Activated T-helper 1 cell treated with anti-CD3 and anti-CD28 coated beads, Interleukin-12 subunit alpha, Interleukin-12 subunit beta, Interleukin-2, Interleukin-4 antibody, amounts not matched to agents 30 ng/mL and 10 ng/mL and 1 ng/mL, durations not matched to agents 14 hours and 24 hours and 36 hours (primary cell): ENCODE data around the gene AUTS2. TPM values are rescaled to one million over a fixed set of nuclear protein-coding genes. Genes with fewer than 3 reads are reported as not detected.

Experiments used
- DNase-seq: peaks from one replicate; pipeline ENCODE4 v3.0.0; 2021; ENCODE audit warnings: low spot score
- H3K27ac Mint-ChIP-seq: one replicate; pipeline ENCODE4 v1.8.0; 2021; ENCODE audit warnings: mild to moderate bottlenecking, mixed read lengths
- H3K27me3 Mint-ChIP-seq: one replicate; pipeline ENCODE4 v1.8.0; 2022; ENCODE audit warnings: mild to moderate bottlenecking, moderate library complexity, mixed read lengths; ENCODE audit not compliant: insufficient read depth
- H3K36me3 Mint-ChIP-seq: one replicate; pipeline ENCODE4 v1.8.0; 2021; ENCODE audit warnings: low read depth, mixed read lengths
- H3K4me1 Mint-ChIP-seq: one replicate; pipeline ENCODE4 v1.8.0; 2021; ENCODE audit warnings: low read depth, mixed read lengths
- H3K4me3 Mint-ChIP-seq: one replicate; pipeline ENCODE4 v1.8.0; 2021; ENCODE audit warnings: mild to moderate bottlenecking, moderate library complexity, mixed read lengths
- H3K9me3 Mint-ChIP-seq: one replicate; pipeline ENCODE4 v1.8.0; 2021; ENCODE audit warnings: mixed read lengths
- intact Hi-C: fragments of 100-400 bp; cut with micrococcal nuclease; formaldehyde crosslinking; loops from one replicate; pipeline ENCODE4 v1.15.1; 2024
- total RNA-seq: library from RNA; stranded (reverse); gene quantifications from 2 replicates; pipeline ENCODE4 v1.2.3, GENCODE V29; 2022

Gene AUTS2
- total RNA-seq, 1 donor from 2014 or later = 2.7 TPM

GRCh38 chr7:70616211-70616610, 1017.9 kb downstream of the AUTS2 start:
- H3K27me3 Mint-ChIP-seq = no peaks in the 10 kb centered on the region
- no peak overlapping the region for H3K4me3 Mint-ChIP-seq
- intact Hi-C loops = no loop called here

GRCh38 chr7:70616821-70617220, 1018.5 kb downstream of the AUTS2 start:
- Mint-ChIP-seq H3K4me1 (no peaks in the 10 kb centered on the region), H3K9me3 (no peaks in the 10 kb centered on the region), H3K27me3 (no peaks in the 10 kb centered on the region), H3K27ac (no peak overlapping the region), H3K36me3 (no peaks in the 10 kb centered on the region), H3K4me3 (no peak overlapping the region)
- DNase-seq = no peak
- intact Hi-C loops = no loop called here

More at GRCh38 chr7:70616211-70616610, 1017.9 kb downstream of the AUTS2 start:
- DNase-seq = no peak
- Mint-ChIP-seq H3K36me3 (no peaks in the 10 kb centered on the region), H3K27ac (no peak overlapping the region), H3K9me3 (no peaks in the 10 kb centered on the region), H3K4me1 (no peaks in the 10 kb centered on the region)

- no peaks in the 10 kb centered on the region for H3K4me1 Mint-ChIP-seq
- no peaks in the 10 kb centered on the region for H3K27me3 Mint-ChIP-seq
- H3K9me3 Mint-ChIP-seq = no peaks in the 10 kb centered on the region
- no peak overlapping the region for H3K27ac Mint-ChIP-seq
- no peaks in the 10 kb centered on the region for H3K36me3 Mint-ChIP-seq
- no peak overlapping the region for H3K4me3 Mint-ChIP-seq
- DNase-seq = no peak
- intact Hi-C loops = no loop called here
Observed at GRCh38 chr7:70618020-70618551, 1019.8 kb downstream of the AUTS2 start.

- no peaks in the 10 kb centered on the region for H3K9me3 Mint-ChIP-seq
- intact Hi-C loops = no loop called here
- no peak for DNase-seq
- no peaks in the 10 kb centered on the region for H3K4me1 Mint-ChIP-seq
- H3K4me3 Mint-ChIP-seq = no peak overlapping the region
- peaks cover 3% of the 10 kb centered on the region for H3K27me3 Mint-ChIP-seq
- H3K27ac Mint-ChIP-seq = no peak overlapping the region
- H3K36me3 Mint-ChIP-seq = no peaks in the 10 kb centered on the region
Observed at GRCh38 chr7:70619130-70619529, 1020.9 kb downstream of the AUTS2 start.

GRCh38 chr7:70619659-70620058, 1021.4 kb downstream of the AUTS2 start:
- no peak for DNase-seq
- Mint-ChIP-seq H3K9me3 (no peaks in the 10 kb centered on the region), H3K4me3 (no peak overlapping the region), H3K36me3 (no peaks in the 10 kb centered on the region), H3K4me1 (no peaks in the 10 kb centered on the region), H3K27ac (no peak overlapping the region), H3K27me3 (peaks cover 3% of the 10 kb centered on the region)
- intact Hi-C loops = no loop called here

- no peak for DNase-seq
- Mint-ChIP-seq H3K9me3 (no peaks in the 10 kb centered on the region), H3K4me1 (no peaks in the 10 kb centered on the region), H3K27me3 (peaks cover 3% of the 10 kb centered on the region), H3K36me3 (no peaks in the 10 kb centered on the region), H3K27ac (no peak overlapping the region), H3K4me3 (no peak overlapping the region)
- intact Hi-C loops = no loop called here
Observed at GRCh38 chr7:70620333-70621055, 1022.2 kb downstream of the AUTS2 start.

GRCh38 chr7:70621954-70622600, 1023.8 kb downstream of the AUTS2 start:
- Mint-ChIP-seq H3K27me3 (peaks cover 3% of the 10 kb centered on the region), H3K4me3 (no peak overlapping the region), H3K36me3 (no peaks in the 10 kb centered on the region), H3K4me1 (no peaks in the 10 kb centered on the region), H3K27ac (no peak overlapping the region), H3K9me3 (peaks cover 6% of the 10 kb centered on the region)
- intact Hi-C loops = no loop called here
- no peak for DNase-seq

GRCh38 chr7:70622936-70623335, 1024.7 kb downstream of the AUTS2 start:
- Mint-ChIP-seq H3K36me3 (no peaks in the 10 kb centered on the region), H3K27me3 (peaks cover 3% of the 10 kb centered on the region), H3K4me1 (no peaks in the 10 kb centered on the region), H3K27ac (no peak overlapping the region), H3K9me3 (peaks cover 6% of the 10 kb centered on the region), H3K4me3 (no peak overlapping the region)
- DNase-seq = no peak
- intact Hi-C loops = no loop called here

- peaks cover 3% of the 10 kb centered on the region for H3K27me3 Mint-ChIP-seq
- DNase-seq = no peak
- H3K36me3 Mint-ChIP-seq = no peaks in the 10 kb centered on the region
- H3K9me3 Mint-ChIP-seq = peaks cover 6% of the 10 kb centered on the region
- no peaks in the 10 kb centered on the region for H3K4me1 Mint-ChIP-seq
- no peak overlapping the region for H3K4me3 Mint-ChIP-seq
- H3K27ac Mint-ChIP-seq = no peak overlapping the region
- intact Hi-C loops = no loop called here
Observed at GRCh38 chr7:70624500-70625103, 1026.3 kb downstream of the AUTS2 start.

- DNase-seq = no peak
- intact Hi-C loops = no loop called here
- H3K4me3 Mint-ChIP-seq = no peak overlapping the region
- H3K9me3 Mint-ChIP-seq = peaks cover 6% of the 10 kb centered on the region
- no peaks in the 10 kb centered on the region for H3K4me1 Mint-ChIP-seq
- H3K27ac Mint-ChIP-seq = no peak overlapping the region
- H3K36me3 Mint-ChIP-seq = no peaks in the 10 kb centered on the region
- peaks cover 3% of the 10 kb centered on the region for H3K27me3 Mint-ChIP-seq
Observed at GRCh38 chr7:70627461-70627860, 1029.2 kb downstream of the AUTS2 start.

GRCh38 chr7:70630440-70630817, 1032.2 kb downstream of the AUTS2 start:
- no peak for DNase-seq
- H3K9me3 Mint-ChIP-seq = peaks cover 6% of the 10 kb centered on the region
- no peak overlapping the region for H3K4me3 Mint-ChIP-seq
- intact Hi-C loops = no loop called here
- no peaks in the 10 kb centered on the region for H3K36me3 Mint-ChIP-seq
- H3K4me1 Mint-ChIP-seq = no peaks in the 10 kb centered on the region
- no peak overlapping the region for H3K27ac Mint-ChIP-seq
- no peaks in the 10 kb centered on the region for H3K27me3 Mint-ChIP-seq

GRCh38 chr7:70630818-70631457, 1032.7 kb downstream of the AUTS2 start:
- no peak overlapping the region for H3K27ac Mint-ChIP-seq
- no peaks in the 10 kb centered on the region for H3K36me3 Mint-ChIP-seq
- no peaks in the 10 kb centered on the region for H3K27me3 Mint-ChIP-seq
- no peak overlapping the region for H3K4me3 Mint-ChIP-seq
- intact Hi-C loops = no loop called here
- peaks cover 6% of the 10 kb centered on the region for H3K9me3 Mint-ChIP-seq
- DNase-seq = no peak
- no peaks in the 10 kb centered on the region for H3K4me1 Mint-ChIP-seq

- Mint-ChIP-seq H3K4me3 (no peak overlapping the region), H3K27ac (no peak overlapping the region), H3K9me3 (peaks cover 4% of the 10 kb centered on the region), H3K36me3 (no peaks in the 10 kb centered on the region), H3K4me1 (no peaks in the 10 kb centered on the region), H3K27me3 (no peaks in the 10 kb centered on the region)
- DNase-seq = no peak
- intact Hi-C loops = no loop called here
Observed at GRCh38 chr7:70631718-70632117, 1033.4 kb downstream of the AUTS2 start.
